DMS153 (cell line): ENCODE measurements around the gene CERS3.
"Not testable (repeated sequence)": the region's sequence is repeated elsewhere in the genome, so short reads cannot be mapped to it uniquely, and the experiment has no call there.

Experiments used
- DNase-seq: peaks from one replicate; lab custom pipeline; 2025; lab: John Stamatoyannopoulos, UW

The CERS3 gene

DNA sequence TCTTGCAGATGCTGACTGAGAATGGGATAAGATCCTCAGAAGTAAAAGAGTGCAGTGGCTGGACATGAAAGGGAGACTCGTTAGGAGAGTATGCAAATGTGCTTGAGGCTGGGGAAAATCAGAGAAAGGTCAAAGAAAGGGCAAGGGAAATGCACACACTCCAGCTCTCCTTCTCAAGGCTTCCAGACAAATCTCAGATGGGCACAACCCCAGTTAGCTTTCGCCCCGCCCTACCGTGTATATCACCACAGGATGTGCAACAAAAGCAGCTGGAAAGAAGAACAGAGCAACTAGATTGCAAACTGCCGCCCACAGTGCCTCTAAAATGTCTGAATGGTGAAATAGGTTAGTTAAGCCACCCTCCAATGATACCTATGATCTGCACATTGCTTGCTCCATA lies 63.9 kb downstream of the CERS3 start:
- DNase-seq = no peak

DNA sequence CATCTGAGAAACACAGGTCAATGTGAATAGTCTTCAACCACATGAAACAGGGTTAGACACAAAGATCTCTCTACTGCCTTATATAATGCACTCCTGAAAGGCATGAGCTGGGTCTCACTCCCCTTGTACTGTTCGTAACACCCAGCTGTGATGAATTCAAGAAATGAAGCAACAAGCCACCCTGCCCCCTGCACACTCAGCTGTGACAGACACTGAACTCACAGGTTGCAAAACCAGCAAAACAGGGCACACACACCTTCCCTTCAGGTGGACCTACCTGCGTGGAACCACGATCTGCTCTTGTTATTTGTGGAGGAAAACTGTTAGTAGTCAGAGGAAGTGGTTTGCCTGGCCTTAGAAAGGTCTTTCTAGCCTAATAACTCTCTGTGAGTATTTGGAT lies 64.5 kb downstream of the CERS3 start:
- no peak for DNase-seq

DNA sequence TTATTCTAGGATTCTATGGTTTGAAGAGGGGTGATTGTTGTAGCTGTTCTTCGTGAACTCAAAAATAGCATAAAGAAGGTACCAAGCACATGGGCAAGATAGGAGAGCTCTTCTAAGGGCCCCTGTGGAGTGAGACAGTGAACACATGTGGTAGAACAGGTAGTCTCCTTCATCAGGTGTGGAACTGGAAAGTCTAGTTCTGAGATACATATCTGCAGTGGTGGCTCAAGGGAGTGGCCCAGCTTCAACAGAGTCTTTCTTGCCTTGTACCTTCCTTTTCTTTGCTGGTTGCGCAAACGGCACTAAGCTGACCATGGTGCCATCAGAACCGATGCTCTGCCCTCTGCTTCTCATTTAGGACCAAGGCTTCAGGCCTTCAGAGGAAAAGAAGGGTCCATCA lies 65.2 kb downstream of the CERS3 start:
- DNase-seq = no peak

DNA sequence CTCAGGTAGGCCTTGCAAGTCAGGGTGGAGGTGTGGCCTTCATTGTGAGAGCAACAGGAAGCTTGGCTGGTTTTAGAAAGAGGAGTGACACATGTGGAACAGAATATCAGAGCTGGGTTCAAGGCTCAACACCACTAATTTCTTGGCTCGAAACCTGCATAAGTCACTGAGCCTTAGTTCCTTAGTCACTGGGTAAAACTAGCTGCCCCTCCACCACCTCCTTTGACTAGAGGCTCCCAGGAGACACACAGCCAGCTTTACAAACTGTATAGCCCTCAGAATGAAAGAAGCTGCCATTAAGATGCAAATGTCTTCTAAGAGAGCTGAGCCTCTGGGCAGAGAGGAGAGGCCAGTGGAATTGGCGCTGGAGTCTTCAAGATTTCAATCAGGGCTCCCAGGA lies 67.7 kb downstream of the CERS3 start:
- DNase-seq = no peak

DNA sequence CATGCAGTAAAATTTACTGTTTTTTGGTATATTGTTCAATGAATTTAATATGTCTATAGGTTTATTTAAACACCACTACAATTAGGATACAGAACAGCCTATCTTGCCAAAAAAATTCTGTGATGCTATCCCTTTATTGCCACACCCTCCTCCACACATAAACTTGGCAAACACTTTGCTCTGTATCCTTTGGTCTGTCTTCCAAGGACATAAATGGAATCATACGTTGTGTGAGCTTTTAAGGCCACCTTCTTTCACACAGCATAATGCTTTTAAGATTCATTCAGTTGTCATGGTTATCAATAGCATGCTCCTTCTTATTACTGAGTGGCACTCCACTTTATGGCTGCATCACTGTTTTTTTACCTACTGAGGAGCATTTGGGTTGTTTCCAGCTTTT lies 71.5 kb downstream of the CERS3 start:
- no peak for DNase-seq

DNA sequence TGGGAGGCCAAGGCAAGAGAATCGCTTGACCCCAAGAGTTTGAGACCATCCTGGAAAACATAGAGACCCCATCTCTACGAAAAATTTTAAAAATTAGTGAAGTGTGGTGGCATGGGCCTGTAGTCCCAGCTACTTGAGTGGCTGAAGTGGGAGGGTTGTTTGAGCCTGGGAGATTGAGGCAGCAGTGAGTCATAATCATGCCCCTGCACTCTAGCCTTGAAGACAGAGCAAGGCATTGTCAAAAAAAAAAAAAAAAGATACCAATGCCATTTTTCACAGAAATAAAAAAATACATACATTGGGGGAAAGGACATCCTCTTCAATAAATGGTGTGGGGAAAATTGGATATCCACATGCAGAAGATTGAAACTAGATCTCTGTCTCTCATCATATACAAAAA lies 74.6 kb downstream of the CERS3 start:
- DNase-seq = no peak

DNA sequence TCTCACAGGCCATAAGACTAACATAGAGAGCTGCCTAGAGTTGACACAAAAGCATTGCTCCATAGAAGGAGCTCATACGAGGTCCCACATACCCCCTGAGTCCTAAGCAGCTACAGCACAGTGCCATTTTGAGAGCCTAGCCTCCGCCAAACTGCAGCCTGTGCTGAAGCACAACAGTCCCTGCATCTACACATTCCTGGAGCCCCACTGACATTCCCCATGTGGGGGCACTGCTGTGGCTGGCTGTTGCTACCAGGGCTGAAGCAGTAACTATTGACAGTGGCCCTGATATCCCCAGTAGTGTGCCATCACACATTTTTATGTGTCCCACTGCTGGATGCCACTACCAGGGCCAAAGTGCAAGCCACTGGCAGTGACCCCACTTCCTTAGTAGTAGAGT lies 80.3 kb downstream of the CERS3 start:
- no peak for DNase-seq

DNA sequence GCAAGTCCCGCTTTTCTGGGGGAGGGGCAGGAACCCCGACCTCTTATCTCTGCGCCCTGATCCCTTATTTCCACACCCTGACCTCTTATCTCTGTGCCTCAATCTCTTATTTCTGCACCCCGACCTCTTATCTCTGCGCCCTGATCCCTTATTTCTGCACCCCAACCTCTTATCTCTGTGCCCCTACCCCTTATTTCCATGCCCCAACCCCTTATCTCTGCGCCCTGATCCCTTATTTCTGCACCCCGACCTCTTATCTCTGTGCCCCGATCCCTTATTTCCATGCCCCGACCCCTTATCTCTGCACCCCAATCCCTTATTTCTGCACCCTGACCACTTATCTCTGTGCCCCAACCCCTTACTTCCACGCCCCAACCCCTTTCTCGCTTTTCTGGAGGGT lies 87.7 kb downstream of the CERS3 start:
- not testable (repeated sequence) for DNase-seq

DNA sequence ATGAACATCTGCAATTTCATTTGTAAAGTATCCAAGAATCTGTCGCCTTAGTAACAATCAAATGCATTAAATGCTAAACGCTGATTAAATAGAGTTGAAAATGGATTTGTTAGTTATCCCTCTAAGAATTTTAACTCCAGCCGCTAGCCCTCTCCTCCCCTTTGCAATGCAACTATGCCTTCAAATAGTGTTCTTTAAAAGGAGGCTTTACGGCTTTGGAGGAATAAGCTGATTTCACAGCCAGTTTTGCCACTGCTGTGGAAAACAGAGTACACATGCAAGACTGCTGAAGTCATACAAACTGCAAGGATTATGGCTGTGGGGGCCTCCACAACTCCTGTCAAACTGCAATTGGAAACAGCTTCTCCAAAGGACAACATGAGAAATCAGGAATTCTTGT lies 89.2 kb downstream of the CERS3 start:
- no peak for DNase-seq

DNA sequence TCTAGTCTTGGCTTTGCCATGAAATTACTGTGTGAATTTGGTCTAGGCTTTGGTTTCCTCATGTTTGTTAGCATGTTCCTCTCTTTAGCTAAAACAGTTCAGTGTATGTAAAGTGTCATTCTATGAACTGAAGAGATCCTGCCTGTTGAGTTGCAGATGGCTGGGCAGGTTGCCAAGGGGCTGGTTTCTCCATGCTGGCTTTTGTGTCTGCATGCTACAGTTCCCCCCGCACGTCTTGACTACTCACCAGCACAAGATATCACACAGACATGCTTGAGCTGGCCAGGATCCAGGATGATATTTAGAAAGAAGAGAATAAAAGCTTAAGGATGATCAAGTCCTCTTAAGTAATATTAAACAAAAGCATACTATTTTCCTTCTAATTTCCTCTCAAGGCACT lies 90.2 kb downstream of the CERS3 start:
- peak; percentile 5 for DNase-seq

DNA sequence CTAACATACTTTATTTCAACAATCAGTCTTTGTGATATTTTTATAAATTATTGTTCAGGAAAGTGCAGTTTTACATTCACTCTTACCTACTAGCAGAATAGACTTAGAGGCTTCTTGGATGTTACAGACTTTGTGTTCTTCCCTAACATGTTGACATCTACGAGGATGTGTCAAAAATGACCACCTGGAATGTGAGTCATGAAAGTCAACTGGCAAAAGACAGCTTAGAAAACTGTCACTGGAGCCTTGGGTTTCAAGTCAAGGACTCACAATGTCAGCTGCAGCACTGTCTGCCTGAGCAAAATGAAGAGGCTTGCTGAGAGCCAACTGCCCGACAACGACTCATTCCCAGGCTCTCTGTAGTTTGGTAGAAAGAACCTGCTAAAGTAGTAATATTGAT lies 91.5 kb downstream of the CERS3 start:
- no peak for DNase-seq

DNA sequence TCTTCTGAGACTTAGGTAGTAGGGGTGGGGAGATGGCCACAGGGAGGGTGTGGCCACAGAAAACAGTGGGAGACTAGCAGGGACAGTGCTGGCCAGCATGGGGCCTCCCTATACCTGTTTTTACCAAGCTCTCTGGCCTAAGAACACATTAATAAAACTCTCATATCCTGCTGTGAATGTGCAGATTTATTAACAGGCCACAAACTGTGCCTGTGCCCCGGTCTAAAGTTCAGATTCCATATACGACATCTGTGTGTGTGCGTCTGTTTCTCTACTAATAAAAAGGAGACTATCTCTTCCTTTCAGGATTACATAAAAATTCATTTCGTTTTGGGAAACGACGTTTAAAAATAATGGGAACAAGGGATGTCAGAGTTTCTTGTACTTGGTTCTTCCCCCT lies 94.2 kb downstream of the CERS3 start:
- no peak for DNase-seq

DNA sequence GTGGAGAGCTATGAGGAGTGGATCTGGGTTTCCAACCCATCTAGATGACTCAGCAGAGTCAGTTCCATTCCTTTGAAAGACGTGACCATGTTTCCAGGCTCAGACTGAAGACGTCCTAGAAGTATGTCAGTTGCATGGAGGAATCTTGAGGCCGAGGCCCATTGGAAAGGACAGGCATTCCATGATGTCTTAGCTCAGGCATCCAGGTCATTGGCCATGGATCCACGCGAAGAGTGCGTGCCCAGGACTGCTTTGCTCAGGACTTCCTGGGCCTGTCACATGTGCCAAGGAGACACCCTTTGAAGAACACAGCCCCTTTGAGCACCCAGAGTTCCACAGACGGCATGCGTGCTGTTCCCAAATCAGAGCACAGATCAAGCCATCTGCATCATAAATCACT lies 94.7 kb downstream of the CERS3 start:
- no peak for DNase-seq

DNA sequence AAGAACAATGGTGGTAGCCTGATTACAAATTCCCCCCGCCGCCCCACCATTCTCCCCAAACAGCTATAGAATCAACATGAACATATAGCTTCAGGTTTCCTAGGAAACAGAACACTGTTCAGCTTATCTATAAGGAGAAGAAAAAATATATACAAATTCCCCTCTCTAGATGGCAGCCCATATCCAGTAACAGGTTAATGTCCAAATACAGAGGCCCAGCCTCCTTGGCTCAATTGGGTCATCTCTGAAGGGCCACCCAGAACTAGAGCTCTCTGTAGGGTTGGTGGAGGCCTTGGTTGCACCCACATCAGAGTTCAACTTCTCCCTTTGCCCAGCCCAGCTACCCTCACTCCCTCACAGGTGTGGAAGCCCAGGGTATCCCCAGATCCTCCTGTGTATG lies 95.4 kb downstream of the CERS3 start:
- DNase-seq = no peak

DNA sequence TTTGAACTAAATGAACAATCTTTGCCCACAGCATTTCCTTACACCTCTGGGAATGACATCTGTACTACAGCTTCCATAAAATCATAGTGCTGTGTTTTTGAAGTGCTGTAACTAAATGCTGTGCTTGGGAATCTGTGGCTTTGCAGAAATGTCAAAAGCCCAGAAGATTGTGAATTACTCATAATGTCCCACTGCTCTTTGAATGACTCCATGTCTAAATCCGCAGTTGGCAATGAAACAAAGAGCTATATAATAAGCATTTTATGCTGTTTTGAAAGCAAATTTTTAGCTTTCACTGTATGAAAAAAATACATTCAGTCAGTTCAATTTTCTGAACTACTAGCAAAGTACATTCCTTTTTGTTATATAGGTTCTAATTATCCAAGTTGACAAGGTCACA lies 98.3 kb downstream of the CERS3 start:
- no peak for DNase-seq

DNA sequence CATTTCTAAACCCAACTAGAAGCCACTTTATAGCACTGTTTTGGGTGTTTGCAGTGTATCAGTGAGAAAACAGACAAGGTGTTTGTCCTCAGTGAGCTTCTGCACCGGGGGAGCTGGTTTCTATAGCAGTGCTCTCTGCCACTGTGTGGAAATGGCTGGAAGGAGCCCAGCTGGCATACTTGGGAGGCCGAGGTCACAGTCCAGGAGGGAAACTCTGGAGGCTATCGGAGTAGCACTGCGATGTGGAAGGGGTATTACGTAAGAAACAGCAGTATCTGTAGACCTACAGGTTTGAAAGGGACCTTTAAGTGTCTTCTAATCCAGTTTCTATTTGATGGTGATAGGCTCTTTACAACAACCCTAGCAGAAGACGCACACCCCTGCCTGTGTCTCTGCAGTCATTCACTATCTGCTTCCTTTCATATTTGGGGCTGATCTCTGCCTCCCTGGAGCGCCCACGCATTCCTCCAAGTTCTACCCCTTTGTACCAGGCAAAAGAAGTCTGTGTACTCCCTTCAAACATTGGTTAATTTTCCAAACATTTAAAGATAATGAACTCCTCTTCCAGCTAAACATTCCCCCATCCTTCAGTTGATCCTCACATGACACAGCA lies 99.5 kb downstream of the CERS3 start:
- no peak for DNase-seq

DNA sequence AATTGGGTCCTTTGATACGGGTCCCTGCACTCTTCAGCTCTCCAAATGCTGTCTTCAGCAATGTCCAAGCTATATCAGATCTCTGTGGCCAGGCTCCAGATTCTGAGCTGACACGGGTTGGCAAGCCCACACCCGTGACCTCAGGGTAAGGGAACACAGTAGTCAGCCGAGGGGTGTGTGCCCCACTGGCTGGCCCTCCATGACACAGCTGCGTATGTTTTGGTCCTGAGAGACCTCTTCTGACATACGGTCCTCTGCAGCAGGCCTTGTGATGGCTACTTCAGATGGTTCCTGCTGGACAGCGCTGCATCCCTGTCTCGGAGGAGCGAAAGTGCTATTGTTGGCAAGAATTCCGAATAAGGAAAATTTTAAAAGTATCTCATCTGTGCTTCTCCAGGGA lies 101.8 kb downstream of the CERS3 start:
- no peak for DNase-seq

DNA sequence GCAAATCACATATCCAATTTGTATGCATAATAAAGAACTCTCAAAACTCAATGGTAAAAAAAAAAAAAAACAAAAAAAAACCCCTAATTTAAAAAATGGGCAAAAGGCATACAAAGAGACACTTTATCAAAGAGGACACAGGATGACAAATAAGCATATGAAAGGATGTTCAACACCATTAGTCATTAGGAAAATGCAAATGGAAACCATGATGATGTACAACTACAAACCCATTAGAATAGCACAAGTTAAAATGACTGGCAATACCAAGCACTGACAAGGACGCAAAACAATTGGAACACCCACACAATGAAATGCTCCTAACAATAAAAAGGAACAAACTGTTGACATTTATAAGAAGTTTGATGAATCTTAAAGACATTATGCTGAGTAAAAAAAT lies 123.6 kb downstream of the CERS3 start:
- DNase-seq = no peak

DNA sequence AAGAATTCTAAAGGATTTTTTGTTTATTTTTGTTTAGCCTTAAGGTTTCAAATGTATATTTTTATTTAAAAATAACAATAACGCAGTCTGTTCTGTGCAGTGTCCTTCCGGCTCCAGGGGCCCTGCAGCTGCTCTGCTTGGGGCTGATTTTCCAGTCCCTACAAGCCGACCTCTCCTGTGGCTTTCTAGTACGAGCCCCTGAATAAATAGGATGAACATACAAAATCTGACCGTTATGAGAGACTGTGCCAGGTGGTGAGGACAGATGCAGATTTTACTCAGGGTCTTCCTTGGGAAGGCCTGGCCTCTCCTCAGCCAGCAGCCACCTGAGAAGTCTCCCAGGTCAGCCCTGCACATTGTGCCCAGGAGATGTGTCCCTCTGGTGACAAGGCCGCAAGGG lies 127.8 kb downstream of the CERS3 start:
- no peak for DNase-seq

DNA sequence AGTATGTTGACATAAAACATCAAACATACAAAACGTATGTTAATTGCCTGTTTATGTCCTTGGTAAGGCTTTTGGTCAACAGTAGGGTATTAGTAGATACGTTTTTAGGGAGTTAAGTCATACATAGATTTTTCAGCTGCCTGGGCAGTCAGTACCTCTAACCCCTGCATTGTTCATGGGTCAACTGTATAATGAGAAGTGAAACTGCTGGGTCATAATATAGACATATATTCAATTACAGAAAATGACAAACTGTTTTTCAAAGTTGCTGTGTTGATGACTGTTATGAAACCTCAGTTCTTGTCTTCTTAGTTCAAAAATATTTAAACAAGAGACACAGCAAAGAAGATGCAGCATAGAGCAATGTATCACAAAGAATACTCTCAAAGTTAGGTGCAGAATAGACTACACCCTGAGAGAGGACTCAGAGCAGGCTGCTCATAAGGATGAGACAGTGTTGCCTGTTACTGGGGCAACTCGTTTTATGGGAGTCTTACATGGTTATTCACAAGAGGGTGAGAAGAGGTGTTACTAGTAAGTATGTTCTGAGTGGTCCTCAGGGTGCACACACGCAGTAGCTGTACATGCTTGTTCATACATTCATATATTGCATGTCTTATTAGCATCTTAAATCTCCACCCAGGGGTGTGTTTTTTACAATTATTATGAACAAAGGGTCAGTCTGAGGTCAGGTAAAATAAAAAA lies 133.9 kb downstream of the CERS3 start:
- no peak for DNase-seq

DNA sequence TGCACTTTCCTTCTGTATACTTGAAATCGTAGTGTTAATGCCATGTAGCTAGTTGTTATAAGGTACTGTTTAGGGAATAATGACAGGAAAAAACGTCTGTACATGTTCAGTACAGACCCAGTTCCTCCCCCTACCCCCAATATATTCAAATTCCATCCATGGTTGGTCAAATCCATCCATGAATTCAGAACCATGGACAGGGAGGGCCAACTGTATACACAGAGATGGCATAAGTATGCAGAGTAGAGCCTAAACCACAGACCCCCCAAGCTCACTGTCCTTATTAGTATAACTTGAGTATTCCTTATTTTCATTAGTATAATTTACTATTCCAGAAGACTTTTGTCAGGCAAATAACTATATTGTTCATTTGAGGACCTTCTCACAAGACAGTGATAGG lies 135.7 kb downstream of the CERS3 start:
- DNase-seq = no peak

DNA sequence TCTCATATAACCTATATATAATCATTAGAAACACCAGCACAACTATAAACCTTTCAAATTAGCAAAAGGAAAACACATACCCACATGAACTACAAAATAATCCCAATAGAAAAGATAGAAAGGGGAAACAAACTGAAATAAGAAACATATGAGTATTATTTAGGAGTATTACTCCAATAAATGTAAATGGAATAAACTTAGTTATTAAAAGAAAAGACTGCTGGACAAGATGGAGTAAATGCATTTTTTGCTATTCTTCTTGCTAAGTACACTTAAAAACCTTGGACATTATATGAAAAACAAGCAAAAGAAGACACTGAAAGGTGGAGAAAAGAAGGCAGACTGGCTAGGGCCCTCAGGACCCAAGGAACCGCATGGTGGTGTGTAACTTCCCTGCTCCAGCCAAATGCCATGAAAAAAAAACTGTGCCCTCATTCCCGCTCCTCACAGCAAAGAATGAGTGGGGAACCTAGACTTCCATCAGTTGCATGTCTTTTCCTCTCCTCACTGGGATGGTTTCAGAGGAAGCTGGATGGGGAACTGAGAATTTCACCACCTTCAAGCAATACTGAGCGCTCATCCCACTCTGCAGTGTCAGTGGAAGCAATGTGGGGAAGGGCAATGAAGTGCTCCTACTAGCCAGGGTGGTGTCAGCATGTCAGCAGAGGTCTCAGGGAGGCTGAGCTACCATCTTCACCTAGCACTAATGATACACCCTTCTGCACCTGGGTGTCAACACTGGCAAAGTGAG lies 143.3 kb downstream of the CERS3 start:
- no peak for DNase-seq

DNA sequence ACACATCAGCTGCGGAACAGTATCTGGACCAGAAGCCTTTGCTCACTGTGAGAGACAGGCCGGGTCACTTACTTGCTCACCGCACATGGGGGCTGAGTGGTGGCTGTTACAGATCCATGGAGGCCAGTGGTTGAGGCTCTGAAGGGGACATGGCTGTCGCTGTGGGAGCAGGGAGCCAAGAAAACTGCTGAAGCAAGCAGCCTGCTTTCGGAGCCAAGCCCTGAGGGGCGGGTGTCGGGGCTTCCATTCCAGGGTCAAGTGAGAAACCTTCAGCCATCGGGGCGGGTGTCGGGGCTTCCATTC lies 144.7 kb downstream of the CERS3 start:
- no peak for DNase-seq
